IMR-90 (cell line): ENCODE data around the gene KLHL13. TPM values are rescaled to one million over a fixed set of nuclear protein-coding genes. Genes with fewer than 3 reads are reported as not detected.

Source experiments
- ATAC-seq: fragments of 200-7000 bp; cut with Tn5 transposase; 2 replicates; pipeline ENCODE4 v1.9.1; 2020; ENCODE audit warnings: low read depth, mild to moderate bottlenecking, moderate library complexity
- BruUV-seq: library from RNA; stranded (reverse); fragments of 400-500 nt; replicated peaks from 2 replicates; lab custom pipeline; 2021; lab: Mats Ljungman, UMichigan
- CTCF ChIA-PET: fragments of 300-600 bp; formaldehyde crosslinking; extraction: SDS; loops from one replicate; lab custom pipeline; 2021; ENCODE audit warnings: antibody characterized with exemption; lab: Yijun Ruan, JAX
- POLR2A ChIA-PET: fragments of 300-600 bp; sonication (Branson Sonifier 250); formaldehyde crosslinking; loops from one replicate; lab custom pipeline; 2022; ENCODE audit warnings: antibody characterized with exemption; ENCODE audit not compliant: unreplicated experiment; lab: Charles Lee
- DNase-seq: peaks from one replicate; pipeline ENCODE4 v3.0.0; 2013
- H2AFZ ChIP-seq: replicated peaks from 2 replicates; pipeline ENCODE3; 2013; ENCODE audit warnings: low read length, mild to moderate bottlenecking; ENCODE audit not compliant: poor library complexity
- H2AK5ac ChIP-seq: 2 replicates; pipeline ENCODE4 v1.6.1; 2013; ENCODE audit warnings: low read depth, low read length, inconsistent platforms
- H2AK9ac ChIP-seq: replicated peaks from 2 replicates; pipeline ENCODE3; 2013; ENCODE audit warnings: mild to moderate bottlenecking, low read depth, low read length, moderate library complexity; ENCODE audit not compliant: poor library complexity
- H2BK120ac ChIP-seq: 2 replicates; pipeline ENCODE4 v1.6.1; 2013; ENCODE audit warnings: low read depth, low read length, inconsistent platforms
- H2BK15ac ChIP-seq: 3 replicates; pipeline ENCODE4 v1.6.1; 2013; ENCODE audit warnings: low read depth, low read length, inconsistent platforms
- H2BK20ac ChIP-seq: 2 replicates; pipeline ENCODE4 v1.6.1; 2013; ENCODE audit warnings: low read depth, mild to moderate bottlenecking, inconsistent platforms, low read length, moderate library complexity
- H2BK5ac ChIP-seq: 2 replicates; pipeline ENCODE4 v1.6.1; 2013; ENCODE audit warnings: mild to moderate bottlenecking, low read depth, low read length, inconsistent platforms; ENCODE audit not compliant: poor library complexity, severe bottlenecking
- H3K14ac ChIP-seq: replicated peaks from 2 replicates; pipeline ENCODE4 v1.6.1; 2013; ENCODE audit warnings: low read depth, low read length, inconsistent platforms
- H3K18ac ChIP-seq: 2 replicates; pipeline ENCODE4 v1.6.1; 2013; ENCODE audit warnings: low read depth, low read length, control low read depth
- H3K23ac ChIP-seq: 2 replicates; pipeline ENCODE4 v1.6.1; 2013; ENCODE audit warnings: low read depth, low read length, inconsistent platforms
- H3K27ac ChIP-seq: 2 replicates; pipeline ENCODE4 v1.5.1; 2013; ENCODE audit warnings: mild to moderate bottlenecking, control low read depth, low read length; ENCODE audit not compliant: insufficient read depth
- H3K27me3 ChIP-seq: 2 replicates; pipeline ENCODE4 v1.6.1; 2013; ENCODE audit warnings: low read length; ENCODE audit not compliant: control insufficient read depth, insufficient read depth
- H3K36me3 ChIP-seq: 2 replicates; pipeline ENCODE4 v1.6.1; 2013; ENCODE audit warnings: low read length, mixed read lengths; ENCODE audit not compliant: control insufficient read depth, insufficient read depth
- H3K4ac ChIP-seq: 2 replicates; pipeline ENCODE4 v1.6.1; 2013; ENCODE audit warnings: low read depth, low read length, inconsistent platforms
- H3K4me1 ChIP-seq: 2 replicates; pipeline ENCODE4 v1.6.1; 2013; ENCODE audit warnings: low read length, mixed read lengths; ENCODE audit not compliant: control insufficient read depth, insufficient read depth
- H3K4me2 ChIP-seq: 2 replicates; pipeline ENCODE4 v1.6.1; 2013; ENCODE audit warnings: low read depth, mild to moderate bottlenecking, control low read depth, low read length, moderate library complexity
- H3K4me3 ChIP-seq: 2 replicates; pipeline ENCODE4 v1.5.1; 2013; ENCODE audit warnings: low read depth, mild to moderate bottlenecking, control low read depth, low read length, moderate library complexity; ENCODE audit not compliant: insufficient read depth
- H3K56ac ChIP-seq: 2 replicates; pipeline ENCODE4 v1.6.1; 2013; ENCODE audit warnings: low read length, inconsistent platforms; ENCODE audit not compliant: insufficient read depth; ENCODE audit errors: extremely low read depth
- H3K79me1 ChIP-seq, 2 experiments: 2 replicates each; pipeline ENCODE4 v1.6.1; 2013; ENCODE audit warnings: low read length in 2 of 2, inconsistent platforms in 1 of 2, low read depth in 1 of 2
- H3K9ac ChIP-seq: 2 replicates; pipeline ENCODE4 v1.6.1; 2013; ENCODE audit warnings: low read depth, low read length, control low read depth
- H3K9me1 ChIP-seq: 2 replicates; pipeline ENCODE4 v1.6.1; 2013; ENCODE audit warnings: low read length, inconsistent platforms; ENCODE audit not compliant: insufficient read depth
- H3K9me3 ChIP-seq: 2 replicates; pipeline ENCODE4 v1.6.1; 2013; ENCODE audit warnings: low read length; ENCODE audit not compliant: control insufficient read depth, insufficient read depth
- H4K20me1 ChIP-seq: 2 replicates; pipeline ENCODE4 v1.6.1; 2013; ENCODE audit warnings: low read length, inconsistent platforms; ENCODE audit not compliant: insufficient read depth
- H4K5ac ChIP-seq: 2 replicates; pipeline ENCODE4 v1.6.1; 2013; ENCODE audit warnings: mild to moderate bottlenecking, low read depth, low read length, control low read depth
- H4K8ac ChIP-seq, 2 experiments: 2 replicates each; pipeline ENCODE4 v1.6.1; 2013; ENCODE audit warnings: low read depth in 2 of 2, low read length in 2 of 2, control low read depth in 1 of 2, inconsistent platforms in 1 of 2
- H4K91ac ChIP-seq: 2 replicates; pipeline ENCODE4 v1.6.1; 2013; ENCODE audit warnings: low read depth, low read length, inconsistent platforms; ENCODE audit not compliant: insufficient read depth
- BHLHE40 ChIP-seq: fragments of 150-350 bp; IDR thresholded peaks from 2 replicates; pipeline ENCODE4 v1.6.1; 2016; ENCODE audit warnings: mild to moderate bottlenecking, low read depth, low read length
- CEBPB ChIP-seq: IDR thresholded peaks from 2 replicates; pipeline ENCODE4 v1.6.1; 2012; ENCODE audit warnings: low read depth, low read length, improper control_type of control experiment
- CHD1 ChIP-seq: IDR thresholded peaks from 2 replicates; pipeline ENCODE4 v1.6.1; 2012; ENCODE audit warnings: low read depth, low read length, improper control_type of control experiment
- POLR2A ChIP-seq: IDR thresholded peaks from 2 replicates; pipeline ENCODE4 v1.6.1; 2012; ENCODE audit warnings: mild to moderate bottlenecking, low read depth, low read length
- SMC3 ChIP-seq: fragments of 150-350 bp; IDR thresholded peaks from 2 replicates; pipeline ENCODE4 v1.6.1; 2016; ENCODE audit warnings: low read depth, mild to moderate bottlenecking, antibody characterized with exemption, low read length, moderate library complexity
- WGBS, 2 experiments: methylation state at CpG; one replicate each; pipeline versions ENCODE4 v1.1.5 to v1.1.7; 2013; ENCODE audit warnings: missing lambda C conversion rate in 2 of 2; ENCODE audit not compliant: insufficient read length in 1 of 2; ENCODE audit errors: extremely low coverage in 2 of 2; 5-methylcytosine and 5-hydroxymethylcytosine counted together
- dilution Hi-C: fragments of 300-500 bp; cut with HindIII; formaldehyde crosslinking; loops from one replicate; pipeline ENCODE4 v1.14.3; 2018; ENCODE audit warnings: low sequenced_read_pairs; ENCODE audit not compliant: unreplicated experiment
- in situ Hi-C: fragments of 300-500 bp; cut with MboI; formaldehyde crosslinking; loops from 3 replicates; pipeline ENCODE4 v1.14.3; 2019; ENCODE audit warnings: low sequenced_read_pairs, inconsistent platforms, mixed read lengths
- intact Hi-C: fragments of 100-400 bp; cut with micrococcal nuclease; formaldehyde crosslinking; loops from 2 replicates; pipeline ENCODE4 v1.10.0; 2022
- polyA plus RNA-seq, 3 experiments: library from polyadenylated mRNA; depleted of rRNA; stranded (reverse); fragments of >200 nt; gene quantifications; 2 replicates each; pipeline ENCODE4 v1.2.3, GENCODE V29; 2012; ENCODE audit warnings: low replicate concordance in 1 of 3
- total RNA-seq: library from RNA; depleted of rRNA; stranded (reverse); fragments of >200 nt; gene quantifications from 2 replicates; pipeline ENCODE4 v1.2.3, GENCODE V29; 2012

Gene KLHL13
- total and polyA plus RNA-seq, 2 of the 4 experiments (the other 2 are of a cell fraction): 4.0 to 12.5 TPM

GRCh38 chrX:117998171-117998570 lies 118.4 kb downstream of the KLHL13 start:
- BruUV-seq: no TSS peak
- no peak overlapping the region for H3K14ac ChIP-seq
- no peak overlapping the region for H2AFZ ChIP-seq
- no peaks in the 10 kb centered on the region for H4K20me1 ChIP-seq
- no peak overlapping the region for H2AK9ac ChIP-seq
- no CpG with 5 or more reads among the region's 2 CpGs for WGBS, 2 experiments
- no peak for ATAC-seq
- H4K8ac ChIP-seq: no peak overlapping the region
- POLR2A ChIA-PET: no interaction called here
- H3K4me1 ChIP-seq: no peaks in the 10 kb centered on the region
- no peaks in the 10 kb centered on the region for H3K79me1 ChIP-seq
- no peak overlapping the region for H3K27ac ChIP-seq
- no peaks in the 10 kb centered on the region for H3K9me3 ChIP-seq
- H3K9me1 ChIP-seq: no peaks in the 10 kb centered on the region
- H3K36me3 ChIP-seq: no peaks in the 10 kb centered on the region
- TF ChIP-seq BHLHE40: no peak
- no peak for TF ChIP-seq SMC3
- TF ChIP-seq POLR2A: no peak
- no peak for TF ChIP-seq CEBPB
- TF ChIP-seq CHD1: no peak
- no peaks in the 10 kb centered on the region for H3K27me3 ChIP-seq
- no peak overlapping the region for H3K9ac ChIP-seq
- dilution Hi-C loops: no loop called here
- no peak overlapping the region for H2AK5ac ChIP-seq
- no peak overlapping the region for H4K5ac ChIP-seq
- H2BK120ac ChIP-seq: no peak overlapping the region
- H3K56ac ChIP-seq: no peak overlapping the region
- no peak overlapping the region for H3K18ac ChIP-seq
- H3K4ac ChIP-seq: no peak overlapping the region
- in situ Hi-C loops: loop anchor here (10.0 kb wide), 1 partner anchor 257 kb away; no protein-coding TSS in a partner anchor
- no peak overlapping the region for H2BK15ac ChIP-seq
- CTCF ChIA-PET: no interaction called here
- H4K91ac ChIP-seq: no peak overlapping the region
- no peak overlapping the region for H3K4me3 ChIP-seq
- H3K4me2 ChIP-seq: no peak overlapping the region
- no peak overlapping the region for H2BK20ac ChIP-seq
- intact Hi-C loops: loop anchor here (5.0 kb wide), 1 partner anchor 119 kb away; the partner anchor contains the start of gene KLHL13
- no peak overlapping the region for H2BK5ac ChIP-seq
- H3K23ac ChIP-seq: no peak overlapping the region
- no peak for DNase-seq
